ENCODE measurements around the gene TIMM44. TPM values are rescaled to one million over a fixed set of nuclear protein-coding genes. Genes with fewer than 3 reads are reported as not detected.

The TIMM44 gene
- total RNA-seq, 1 experiment from 2014 or later, result 114 TPM

DNA sequence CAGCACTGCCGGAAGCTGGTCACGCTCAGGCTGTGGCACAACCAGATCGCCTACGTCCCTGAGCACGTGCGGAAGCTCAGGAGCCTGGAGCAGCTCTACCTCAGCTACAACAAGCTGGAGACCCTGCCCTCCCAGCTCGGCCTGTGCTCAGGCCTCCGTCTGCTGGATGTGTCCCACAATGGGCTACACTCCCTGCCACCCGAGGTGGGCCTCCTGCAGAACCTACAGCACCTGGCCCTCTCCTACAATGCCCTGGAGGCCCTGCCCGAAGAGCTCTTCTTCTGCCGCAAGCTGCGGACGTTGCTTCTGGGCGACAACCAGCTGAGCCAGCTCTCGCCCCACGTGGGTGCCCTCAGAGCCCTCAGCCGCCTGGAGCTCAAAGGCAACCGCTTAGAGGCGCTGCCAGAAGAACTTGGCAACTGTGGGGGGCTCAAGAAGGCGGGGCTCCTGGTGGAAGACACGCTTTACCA, 43.0 kb downstream of the TIMM44 start:
- no peak for DNase-seq
- Mint-ChIP-seq H3K27me3 (ENCODE audit: low read depth) (peaks cover 3% of the 10 kb centered on the region; the same call in 1 of the 2 replicates), H3K4me1 (peaks cover 12 to 19% of the 10 kb centered on the region in 2 experiments), H3K36me3 (ENCODE audit: insufficient read depth in 1 of 3, low read depth in 3 of 3) (peaks cover 10 to 21% (median 11%) of the 10 kb centered on the region in 3 experiments), H3K4me3 (no peak overlapping the region), H3K9me3 (no peaks in the 10 kb centered on the region; a peak in 3 of 5 replicates), H3K27ac (no peak overlapping the region)
- Histone ChIP-seq H3K4ac (ENCODE audit: low read depth, low read length) (no peak overlapping the region), H2BK120ac (ENCODE audit: low read depth, low read length, poor library complexity, severe bottlenecking) (no peak overlapping the region), H3K27me3 (ENCODE audit: insufficient read depth, low read length) (no peaks in the 10 kb centered on the region), H3K23me2 (ENCODE audit: insufficient read length, low read depth, low read length, poor library complexity, severe bottlenecking) (peaks cover 16% of the 10 kb centered on the region), H2BK5ac (ENCODE audit: insufficient read length, low read length) (no peak overlapping the region), H3T11ph (ENCODE audit: low read length) (no peak overlapping the region), H3K9me3 (ENCODE audit: control insufficient read depth, low read depth, low read length) (no peaks in the 10 kb centered on the region), H3K79me1 (ENCODE audit: insufficient read depth, low read depth, low read length, poor library complexity, severe bottlenecking) (no peaks in the 10 kb centered on the region), H3K9ac (ENCODE audit: extremely low read depth, insufficient read length, low read length) (no peak overlapping the region), H2AK5ac (ENCODE audit: insufficient read length, low read length) (no peak overlapping the region), H3K14ac (ENCODE audit: insufficient read depth, low read length) (no peak overlapping the region), H3K18ac (ENCODE audit: insufficient read length, low read depth, low read length) (no peak overlapping the region), H3K56ac (ENCODE audit: insufficient read length, low read depth, low read length) (no peak overlapping the region), H3K27ac (ENCODE audit: insufficient read length, low read depth, low read length) (no peak overlapping the region), H4K20me1 (ENCODE audit: control insufficient read depth, insufficient read depth, insufficient read length) (no peaks in the 10 kb centered on the region), H4K5ac (ENCODE audit: insufficient read length, low read depth, low read length) (no peak overlapping the region), H2BK20ac (ENCODE audit: low read depth, low read length, poor library complexity, severe bottlenecking) (no peak overlapping the region), H3K23ac (ENCODE audit: insufficient read length, low read depth, low read length) (no peak overlapping the region), H4K91ac (ENCODE audit: insufficient read length, low read depth, low read length) (no peak overlapping the region), H4K8ac (replicated peaks; ENCODE audit: insufficient read length, low read depth, low read length) (no peak overlapping the region), H2BK12ac (ENCODE audit: insufficient read length, low read depth, low read length) (no peak overlapping the region), H3K4me2 (ENCODE audit: insufficient read depth, insufficient read length, low read length) (no peak overlapping the region), H3K79me2 (ENCODE audit: insufficient read depth, low read length) (peaks cover 6% of the 10 kb centered on the region; the same call in 1 of the 2 replicates), H2BK15ac (ENCODE audit: low read depth, low read length) (no peak overlapping the region), H3K4me1 (ENCODE audit: insufficient read depth, low read length) (0 out of 2 replicates have a peak, but pooled peaks cover 4% of the 10 kb centered on the region), H2AFZ (ENCODE audit: low read length) (no peak overlapping the region)
- TF ChIP-seq, protein P1, sequence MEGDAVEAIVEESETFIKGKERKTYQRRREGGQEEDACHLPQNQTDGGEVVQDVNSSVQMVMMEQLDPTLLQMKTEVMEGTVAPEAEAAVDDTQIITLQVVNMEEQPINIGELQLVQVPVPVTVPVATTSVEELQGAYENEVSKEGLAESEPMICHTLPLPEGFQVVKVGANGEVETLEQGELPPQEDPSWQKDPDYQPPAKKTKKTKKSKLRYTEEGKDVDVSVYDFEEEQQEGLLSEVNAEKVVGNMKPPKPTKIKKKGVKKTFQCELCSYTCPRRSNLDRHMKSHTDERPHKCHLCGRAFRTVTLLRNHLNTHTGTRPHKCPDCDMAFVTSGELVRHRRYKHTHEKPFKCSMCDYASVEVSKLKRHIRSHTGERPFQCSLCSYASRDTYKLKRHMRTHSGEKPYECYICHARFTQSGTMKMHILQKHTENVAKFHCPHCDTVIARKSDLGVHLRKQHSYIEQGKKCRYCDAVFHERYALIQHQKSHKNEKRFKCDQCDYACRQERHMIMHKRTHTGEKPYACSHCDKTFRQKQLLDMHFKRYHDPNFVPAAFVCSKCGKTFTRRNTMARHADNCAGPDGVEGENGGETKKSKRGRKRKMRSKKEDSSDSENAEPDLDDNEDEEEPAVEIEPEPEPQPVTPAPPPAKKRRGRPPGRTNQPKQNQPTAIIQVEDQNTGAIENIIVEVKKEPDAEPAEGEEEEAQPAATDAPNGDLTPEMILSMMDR (conservative IDR thresholded peaks at IDR 0.05), result no peak
- WGBS (ENCODE audit: extremely low coverage, insufficient read length, low lambda C conversion rate), result no CpG with 5 or more reads among the region's 21 CpGs
